ENCODE measurements around the gene EXOSC5. TPM values are rescaled to one million over a fixed set of nuclear protein-coding genes. Genes with fewer than 3 reads are reported as not detected.
A peak's percentile ranks its signal among the peaks of the same experiment; 100 is the strongest.
"Not testable (repeated sequence)": the region's sequence is repeated elsewhere in the genome, so short reads cannot be mapped to it uniquely, and the experiment has no call there.

The EXOSC5 gene
- total RNA-seq, 2 donors from 2014 or later = 15.7 to 23.6 TPM

DNA sequence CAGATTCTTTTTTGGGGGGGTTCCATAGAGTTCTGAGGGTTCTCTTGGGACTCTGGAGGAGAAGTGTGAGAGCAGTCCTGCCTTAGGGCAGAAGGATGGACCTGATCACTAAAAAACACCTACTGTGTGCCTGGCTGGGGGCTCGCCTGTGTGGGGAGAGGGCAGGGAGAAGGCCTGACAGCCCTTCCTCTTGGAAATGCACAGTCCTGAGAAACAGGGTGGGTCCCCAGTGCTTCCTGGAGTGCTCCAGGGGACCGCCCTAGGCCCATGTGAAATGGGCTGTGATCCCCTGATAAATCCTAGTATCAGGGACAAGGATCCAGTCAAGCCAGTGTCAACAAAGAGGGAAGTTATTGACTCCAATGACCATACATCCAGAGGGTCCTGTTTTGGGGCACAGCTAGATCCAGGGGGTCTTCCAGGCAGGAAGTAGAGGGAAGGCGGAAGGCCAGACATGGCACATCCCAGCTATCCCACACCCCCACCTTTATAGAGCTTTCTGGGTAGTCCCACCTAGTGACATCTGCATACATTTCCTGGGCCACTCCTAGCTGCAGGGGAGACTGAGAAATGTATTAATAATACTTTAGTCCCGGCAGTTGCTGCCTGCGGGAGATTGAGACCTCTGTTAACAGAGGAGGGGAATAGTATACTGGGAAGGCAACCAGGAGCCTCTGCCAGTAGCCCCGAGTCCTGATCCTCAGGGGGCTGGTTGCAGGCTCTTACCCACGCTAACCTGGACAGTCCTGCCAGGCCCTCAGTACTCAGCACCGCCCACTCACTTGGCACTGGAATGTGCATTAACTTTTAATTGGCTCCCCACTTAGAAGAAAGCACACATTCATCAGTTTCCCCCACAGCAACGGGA lies 14.2 kb upstream of the EXOSC5 start:
- WGBS, 2 experiments (ENCODE audit: insufficient coverage in 1 of 2, insufficient read length in 1 of 2) = 68 to 75% methylated on average over 4 to 9 of the region's 9 CpGs
- H3K9ac ChIP-seq (ENCODE audit: extremely low read depth, low read length, poor library complexity, severe bottlenecking) = no peak overlapping the region
- H3K4me1 ChIP-seq (ENCODE audit: control insufficient read depth, insufficient read depth, low read length) = peaks cover 4% of the 10 kb centered on the region
- H3K27me3 ChIP-seq (ENCODE audit: control insufficient read depth, insufficient read depth, low read length, poor library complexity, severe bottlenecking) = no peaks in the 10 kb centered on the region
- Mint-ChIP-seq H3K9me3 (no peaks in the 10 kb centered on the region), H3K36me3 (ENCODE audit: low read depth) (peaks cover 23% of the 10 kb centered on the region), H3K4me3 (no peak overlapping the region), H3K27me3 (ENCODE audit: insufficient read depth) (no peaks in the 10 kb centered on the region), H3K4me1 (peaks cover 16% of the 10 kb centered on the region), H3K27ac (no peak overlapping the region)
- H3K36me3 ChIP-seq (ENCODE audit: control insufficient read depth, insufficient read depth, low read length) = no peaks in the 10 kb centered on the region
- no peaks in the 10 kb centered on the region for H3K9me3 ChIP-seq (ENCODE audit: control insufficient read depth, low read length)
- no peak overlapping the region for H3K4me3 ChIP-seq (ENCODE audit: low read length)
- DNase-seq = no peak
- TF ChIP-seq, protein P1, sequence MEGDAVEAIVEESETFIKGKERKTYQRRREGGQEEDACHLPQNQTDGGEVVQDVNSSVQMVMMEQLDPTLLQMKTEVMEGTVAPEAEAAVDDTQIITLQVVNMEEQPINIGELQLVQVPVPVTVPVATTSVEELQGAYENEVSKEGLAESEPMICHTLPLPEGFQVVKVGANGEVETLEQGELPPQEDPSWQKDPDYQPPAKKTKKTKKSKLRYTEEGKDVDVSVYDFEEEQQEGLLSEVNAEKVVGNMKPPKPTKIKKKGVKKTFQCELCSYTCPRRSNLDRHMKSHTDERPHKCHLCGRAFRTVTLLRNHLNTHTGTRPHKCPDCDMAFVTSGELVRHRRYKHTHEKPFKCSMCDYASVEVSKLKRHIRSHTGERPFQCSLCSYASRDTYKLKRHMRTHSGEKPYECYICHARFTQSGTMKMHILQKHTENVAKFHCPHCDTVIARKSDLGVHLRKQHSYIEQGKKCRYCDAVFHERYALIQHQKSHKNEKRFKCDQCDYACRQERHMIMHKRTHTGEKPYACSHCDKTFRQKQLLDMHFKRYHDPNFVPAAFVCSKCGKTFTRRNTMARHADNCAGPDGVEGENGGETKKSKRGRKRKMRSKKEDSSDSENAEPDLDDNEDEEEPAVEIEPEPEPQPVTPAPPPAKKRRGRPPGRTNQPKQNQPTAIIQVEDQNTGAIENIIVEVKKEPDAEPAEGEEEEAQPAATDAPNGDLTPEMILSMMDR (conservative IDR thresholded peaks at IDR 0.05) = no peak
- no peak overlapping the region for H3K27ac ChIP-seq (ENCODE audit: low read depth, low read length)

DNA sequence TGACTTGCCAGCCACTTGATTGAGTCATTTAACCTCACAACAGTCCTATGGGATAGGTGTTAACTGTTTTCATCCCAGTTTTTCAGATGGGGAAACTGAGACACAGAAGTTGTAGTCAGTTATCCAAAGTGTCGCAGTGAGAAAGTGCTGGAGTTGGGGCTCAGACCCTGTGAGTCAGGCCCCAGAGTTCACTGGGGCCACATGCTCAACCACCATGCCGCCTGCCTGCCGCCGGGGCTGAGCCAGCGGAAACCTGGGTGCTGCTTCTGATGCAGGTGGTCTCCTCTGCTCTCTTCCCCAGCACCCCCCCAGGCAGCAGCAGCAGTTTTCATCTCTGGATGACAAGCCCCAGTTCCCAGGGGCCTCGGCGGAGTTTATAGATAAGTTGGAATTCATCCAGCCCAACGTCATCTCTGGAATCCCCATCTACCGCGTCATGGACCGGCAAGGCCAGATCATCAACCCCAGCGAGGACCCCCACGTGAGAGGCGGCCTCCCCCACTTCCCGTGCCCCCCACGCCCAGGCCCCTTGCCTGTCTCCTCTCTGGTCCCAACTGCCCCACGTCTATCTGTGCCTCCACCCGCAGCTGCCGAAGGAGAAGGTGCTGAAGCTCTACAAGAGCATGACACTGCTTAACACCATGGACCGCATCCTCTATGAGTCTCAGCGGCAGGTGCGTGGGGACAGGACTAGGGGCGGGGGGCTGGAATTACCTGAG lies 13.3 kb upstream of the EXOSC5 start:
- H3K4me3 Mint-ChIP-seq = no peak overlapping the region
- no peaks in the 10 kb centered on the region for H3K36me3 ChIP-seq (ENCODE audit: control insufficient read depth, insufficient read depth, low read length)
- H3K36me3 Mint-ChIP-seq (ENCODE audit: low read depth) = peaks cover 20% of the 10 kb centered on the region
- peaks cover 4% of the 10 kb centered on the region for H3K4me1 ChIP-seq (ENCODE audit: control insufficient read depth, insufficient read depth, low read length)
- no peaks in the 10 kb centered on the region for H3K9me3 Mint-ChIP-seq
- H3K9me3 ChIP-seq (ENCODE audit: control insufficient read depth, low read length) = no peaks in the 10 kb centered on the region
- H3K27ac Mint-ChIP-seq = no peak overlapping the region
- H3K27me3 ChIP-seq (ENCODE audit: control insufficient read depth, insufficient read depth, low read length, poor library complexity, severe bottlenecking) = no peaks in the 10 kb centered on the region
- peaks cover 16% of the 10 kb centered on the region for H3K4me1 Mint-ChIP-seq
- no peak overlapping the region for H3K9ac ChIP-seq (ENCODE audit: extremely low read depth, low read length, poor library complexity, severe bottlenecking)
- no peak overlapping the region for H3K27ac ChIP-seq (ENCODE audit: low read depth, low read length)
- WGBS, 2 experiments (ENCODE audit: insufficient coverage in 1 of 2, insufficient read length in 1 of 2) = 96 to 97% methylated on average over 12 to 23 of the region's 23 CpGs
- no peak overlapping the region for H3K4me3 ChIP-seq (ENCODE audit: low read length)
- TF ChIP-seq, protein P1 (conservative IDR thresholded peaks at IDR 0.05) = no peak
- no peaks in the 10 kb centered on the region for H3K27me3 Mint-ChIP-seq (ENCODE audit: insufficient read depth)
- no peak for DNase-seq

DNA sequence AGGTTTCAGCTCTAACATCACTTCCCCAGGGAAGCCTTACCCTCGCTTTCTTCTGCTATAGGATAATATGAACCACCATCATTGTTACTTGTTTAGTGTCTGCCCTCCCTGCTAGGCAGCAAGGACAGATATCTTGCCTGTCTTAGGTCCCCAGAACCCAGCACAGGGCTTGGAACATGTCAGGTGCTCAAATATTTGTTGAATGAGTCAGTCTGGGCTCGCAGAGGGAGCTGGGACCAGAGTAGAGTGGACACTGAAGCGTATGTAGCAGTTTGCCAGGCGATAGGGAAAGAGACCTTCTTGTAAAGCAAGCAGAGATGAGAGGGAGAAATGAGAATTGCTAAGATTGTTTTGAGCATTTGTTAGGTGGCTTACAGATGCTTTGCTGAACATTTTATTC lies 12.1 kb upstream of the EXOSC5 start:
- Histone ChIP-seq H3K36me3 (ENCODE audit: control insufficient read depth, insufficient read depth, low read length) (no peaks in the 10 kb centered on the region), H3K27ac (ENCODE audit: low read depth, low read length) (no peak overlapping the region), H3K9ac (ENCODE audit: extremely low read depth, low read length, poor library complexity, severe bottlenecking) (no peak overlapping the region), H3K9me3 (ENCODE audit: control insufficient read depth, low read length) (no peaks in the 10 kb centered on the region), H3K4me3 (ENCODE audit: low read length) (no peak overlapping the region), H3K27me3 (ENCODE audit: control insufficient read depth, insufficient read depth, low read length, poor library complexity, severe bottlenecking) (no peaks in the 10 kb centered on the region), H3K4me1 (ENCODE audit: control insufficient read depth, insufficient read depth, low read length) (peaks cover 4% of the 10 kb centered on the region)
- H3K36me3 Mint-ChIP-seq (ENCODE audit: low read depth) = peaks cover 14% of the 10 kb centered on the region
- peak; percentile 76 for DNase-seq
- H3K27ac Mint-ChIP-seq = peak overlapping the region; percentile 81
- H3K4me3 Mint-ChIP-seq = no peak overlapping the region
- no peaks in the 10 kb centered on the region for H3K9me3 Mint-ChIP-seq
- WGBS, 2 experiments (ENCODE audit: insufficient coverage in 1 of 2, insufficient read length in 1 of 2) = 75 to 79% methylated on average over 4 of the region's 4 CpGs
- H3K4me1 Mint-ChIP-seq = peaks cover 16% of the 10 kb centered on the region
- H3K27me3 Mint-ChIP-seq (ENCODE audit: insufficient read depth) = no peaks in the 10 kb centered on the region
- TF ChIP-seq, protein P1 (conservative IDR thresholded peaks at IDR 0.05) = no peak

DNA sequence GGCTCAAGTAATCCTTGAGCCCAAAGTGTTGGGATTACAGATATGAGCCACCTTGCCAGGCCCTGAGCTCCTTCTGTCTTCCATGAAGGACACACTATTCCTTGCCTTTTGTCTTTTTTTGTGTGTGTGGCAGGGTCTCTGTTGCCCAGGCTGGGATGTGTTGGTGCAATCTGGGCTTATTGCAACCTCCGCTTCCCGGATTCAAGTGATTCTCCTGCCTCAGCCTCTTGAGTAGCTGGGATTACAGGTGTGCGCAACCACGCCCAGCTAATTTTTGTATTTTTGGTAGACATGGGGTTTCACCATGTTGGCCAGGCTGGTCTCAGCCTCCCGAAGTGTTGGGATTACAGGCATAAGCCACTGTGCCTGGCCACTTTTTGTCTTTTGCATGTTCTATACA lies 11.7 kb upstream of the EXOSC5 start:
- not testable (repeated sequence) for H3K9me3 ChIP-seq (ENCODE audit: control insufficient read depth, low read length); DNase-seq; H3K27ac ChIP-seq (ENCODE audit: low read depth, low read length); H3K27ac Mint-ChIP-seq; H3K27me3 Mint-ChIP-seq (ENCODE audit: insufficient read depth); H3K9me3 Mint-ChIP-seq; H3K4me3 Mint-ChIP-seq; H3K9ac ChIP-seq (ENCODE audit: extremely low read depth, low read length, poor library complexity, severe bottlenecking); H3K4me3 ChIP-seq (ENCODE audit: low read length); H3K36me3 ChIP-seq (ENCODE audit: control insufficient read depth, insufficient read depth, low read length); H3K27me3 ChIP-seq (ENCODE audit: control insufficient read depth, insufficient read depth, low read length, poor library complexity, severe bottlenecking); H3K4me1 ChIP-seq (ENCODE audit: control insufficient read depth, insufficient read depth, low read length)
- WGBS, 2 experiments (ENCODE audit: insufficient coverage in 1 of 2, insufficient read length in 1 of 2) = 72 to 87% methylated on average over 5 of the region's 5 CpGs
- peaks cover 13% of the 10 kb centered on the region for H3K36me3 Mint-ChIP-seq (ENCODE audit: low read depth)
- H3K4me1 Mint-ChIP-seq = peaks cover 16% of the 10 kb centered on the region
